K562 (cell line): Measurements from ENCODE around the gene USP31. TPM values are rescaled to one million over a fixed set of nuclear protein-coding genes. Genes with fewer than 3 reads are reported as not detected.

Source experiments
- ATAC-seq: fragments of 200-7000 bp; cut with Tn5 transposase; 3 replicates; pipeline ENCODE4 v1.9.1; 2020; ENCODE audit warnings: moderate library complexity
- BruUV-seq: library from RNA; stranded (reverse); fragments of 400-500 nt; replicated peaks from 2 replicates; lab custom pipeline; 2021; lab: Mats Ljungman, UMichigan
- CTCF ChIA-PET: fragments of 300-600 bp; formaldehyde crosslinking; extraction: SDS; loops from one replicate; lab custom pipeline; 2021; ENCODE audit warnings: low intra/inter-chr PET ratio; lab: Yijun Ruan, JAX
- POLR2A ChIA-PET: fragments of 300-600, 350-650 bp; sonication (Branson Sonifier 250); formaldehyde crosslinking; extraction: SDS; loops from one replicate; lab custom pipeline; 2021; ENCODE audit warnings: antibody characterized with exemption, inconsistent platforms; lab: Yijun Ruan, JAX
- DNase-seq, 4 experiments: peaks; one replicate each; pipeline versions ENCODE4 v3.0.0 to v3.0.0-alpha.2; 2011 to 2018; ENCODE audit warnings: low spot score in 3 of 4, mixed read lengths in 3 of 4; ENCODE audit errors: extremely low read depth in 1 of 4
- FAIRE-seq: peaks from 2 replicates; lab custom pipeline; 2011; peaks lifted over from hg19 to GRCh38; lab: Jason Lieb, UNC
- H2AFZ ChIP-seq: 2 replicates; pipeline ENCODE4 v1.6.0; 2011; ENCODE audit warnings: low read depth, low read length, control low read depth, inconsistent platforms
- H3K27ac ChIP-seq: fragments of 200-600 bp; 3 replicates; pipeline ENCODE4 v1.8.0; 2011; ENCODE audit warnings: low read depth, mild to moderate bottlenecking, control low read depth, inconsistent platforms, low read length, moderate library complexity, mixed read lengths; ENCODE audit errors: extremely low read depth
- H3K27me3 ChIP-seq, 2 experiments: fragments of 300-600 bp in 1 of 2; 2 replicates in 1 of 2; 3 replicates in 1 of 2; pipeline versions ENCODE4 v1.6.0 to v1.8.0; 2011; ENCODE audit warnings: inconsistent platforms in 2 of 2, low read length in 2 of 2, mild to moderate bottlenecking in 1 of 2, mixed read lengths in 1 of 2, moderate library complexity in 1 of 2; ENCODE audit not compliant: control insufficient read depth in 2 of 2, insufficient read depth in 2 of 2
- H3K36me3 ChIP-seq: fragments of 300-600 bp; 3 replicates; pipeline ENCODE4 v1.8.0; 2011; ENCODE audit warnings: mild to moderate bottlenecking, low read length, inconsistent platforms; ENCODE audit not compliant: control insufficient read depth, insufficient read depth
- H3K4me1 ChIP-seq, 2 experiments: fragments of 200-600 bp in 1 of 2; replicated peaks in 1 of 2; 2 replicates in 1 of 2; 3 replicates in 1 of 2; pipeline versions ENCODE4 v1.5.1 to v1.8.0; 2011; ENCODE audit warnings: inconsistent platforms in 2 of 2, low read length in 2 of 2, mild to moderate bottlenecking in 1 of 2, mixed read lengths in 1 of 2, moderate library complexity in 1 of 2; ENCODE audit not compliant: control insufficient read depth in 2 of 2, insufficient read depth in 2 of 2
- H3K4me2 ChIP-seq: 2 replicates; pipeline ENCODE4 v1.6.1; 2011; ENCODE audit warnings: low read length, control low read depth, inconsistent platforms, mixed read lengths; ENCODE audit not compliant: insufficient read depth
- H3K4me3 ChIP-seq: fragments of 200-600 bp; sonication (generic), shearing (Covaris generic); 2 replicates; pipeline ENCODE4 v1.5.1; 2016; ENCODE audit warnings: control low read depth, inconsistent platforms
- H3K79me2 ChIP-seq: fragments of 200-600 bp; 3 replicates; pipeline ENCODE4 v1.8.0; 2011; ENCODE audit warnings: low read length, inconsistent platforms; ENCODE audit not compliant: control insufficient read depth, insufficient read depth
- H3K9ac ChIP-seq, 2 experiments: 2 replicates each; pipeline versions ENCODE4 v1.6.0 to v1.6.1; 2011; ENCODE audit warnings: low read depth in 2 of 2, low read length in 2 of 2, control low read depth in 1 of 2, inconsistent platforms in 1 of 2, mild to moderate bottlenecking in 1 of 2, mixed read lengths in 1 of 2; ENCODE audit not compliant: insufficient read depth in 1 of 2
- H3K9me1 ChIP-seq: one replicate; pipeline ENCODE4 v1.6.0; 2011; ENCODE audit warnings: inconsistent platforms, mild to moderate bottlenecking, low read length, moderate library complexity; ENCODE audit not compliant: control insufficient read depth, insufficient read depth
- H3K9me3 ChIP-seq: replicated peaks from 2 replicates; pipeline ENCODE4 v1.5.1; 2011; ENCODE audit warnings: low read depth, low read length, inconsistent platforms; ENCODE audit not compliant: control insufficient read depth, insufficient read depth
- H4K20me1 ChIP-seq: replicated peaks from 2 replicates; pipeline ENCODE4 v1.6.1; 2011; ENCODE audit warnings: low read length, inconsistent platforms, mixed read lengths; ENCODE audit not compliant: control insufficient read depth, insufficient read depth
- GABPB2 ChIP-seq: fragments of 250-450 bp; sonication (Bioruptor Pico); conservative IDR thresholded peaks from 2 replicates; pipeline ENCODE4 v1.5.1; 2021; ENCODE audit warnings: mild to moderate bottlenecking
- ILF3 ChIP-seq: fragments of 450-650 bp; IDR thresholded peaks from 2 replicates; pipeline ENCODE4 v1.6.1; 2018; ENCODE audit warnings: antibody characterized with exemption, mild to moderate bottlenecking, moderate library complexity, borderline replicate concordance
- PTRF ChIP-seq: fragments of 450-650 bp; IDR thresholded peaks from 2 replicates; pipeline ENCODE4 v1.6.1; 2016; ENCODE audit warnings: mild to moderate bottlenecking, missing genetic modification characterization, missing compliant biosample characterization
- TSC22D4 ChIP-seq: fragments of 450-650 bp; IDR thresholded peaks from 2 replicates; pipeline ENCODE4 v1.6.1; 2016; ENCODE audit warnings: missing genetic modification characterization, missing biosample characterization, control low read depth
- ZNF175 ChIP-seq: fragments of 200-800 bp; sonication (Bioruptor generic); IDR thresholded peaks from 2 replicates; pipeline ENCODE4 v1.6.1; 2016; ENCODE audit warnings: low read depth, mild to moderate bottlenecking, missing genetic modification characterization, missing compliant biosample characterization
- ZNF778 ChIP-seq: fragments of 450-650 bp; formaldehyde crosslinking; IDR thresholded peaks from 2 replicates; pipeline ENCODE4 v1.4.0; 2020; ENCODE audit warnings: mild to moderate bottlenecking, moderate library complexity
- WGBS: fragments of 100-300 bp; shearing (Covaris generic); methylation state at CpG from one replicate; pipeline ENCODE4 v1.1.6; 2016; ENCODE audit warnings: low coverage, mixed read lengths; ENCODE audit not compliant: insufficient coverage; ENCODE audit errors: missing lambda C conversion rate; 5-methylcytosine and 5-hydroxymethylcytosine counted together
- in situ Hi-C: fragments of 300-500 bp; cut with MboI; formaldehyde crosslinking; loops from 4 replicates; pipeline ENCODE4 v1.15.0; 2018; ENCODE audit warnings: inconsistent platforms, mixed read lengths
- intact Hi-C: fragments of 100-400 bp; cut with micrococcal nuclease; formaldehyde crosslinking; loops from 2 replicates; pipeline ENCODE4 v1.14.2; 2022
- polyA plus RNA-seq, 8 experiments: library from polyadenylated mRNA; depleted of rRNA in 4 of 8; stranded (reverse) in 5 of 8; unstranded in 3 of 8; fragments of >200 nt; fragmentation: Nextera tagmentation in 2 of 8; fragmentation: Illumina TruSeq in 1 of 8; extraction: Ambion mirVana in 2 of 8; extraction: Trizol in 1 of 8; gene quantifications; 2 replicates each; pipeline versions ENCODE4 v1.2.1 to v1.2.3, GENCODE V29; 2011 to 2014; ENCODE audit warnings: inconsistent platforms in 1 of 8, missing spikeins in 1 of 8
- total RNA-seq, 7 experiments: library from RNA; depleted of rRNA in 6 of 7; stranded (reverse); fragments of >200 nt in 6 of 7; fragmentation: Illumina TruSeq in 2 of 7; extraction: Trizol in 2 of 7; gene quantifications; 2 replicates each; pipeline versions ENCODE4 v1.2.1 to v1.2.3, GENCODE V29; 2011 to 2021; ENCODE audit warnings: low replicate concordance in 1 of 7
- TF ChIP-seq, protein P1 (sequence below): sonication (generic); formaldehyde crosslinking; IDR thresholded peaks from 2 replicates; pipeline ENCODE4 v1.8.1; 2022; ENCODE audit warnings: missing genetic modification reagents
- TF ChIP-seq, protein P2 (sequence below): fragments of 450-650 bp; IDR thresholded peaks from 2 replicates; pipeline ENCODE4 v1.7.1; 2018; ENCODE audit warnings: mild to moderate bottlenecking, low read depth; ENCODE audit not compliant: partially characterized antibody
- TF ChIP-seq, protein P3 (sequence below): sonication (generic); formaldehyde crosslinking; IDR thresholded peaks from 2 replicates; pipeline ENCODE4 v1.8.0; 2022; ENCODE audit warnings: mild to moderate bottlenecking, missing genetic modification reagents, borderline replicate concordance
- TF ChIP-seq, protein P4 (sequence below): fragments of 450-650 bp; IDR thresholded peaks from 2 replicates; pipeline ENCODE4 v1.6.1; 2016; ENCODE audit warnings: missing biosample characterization, missing genetic modification characterization

Gene USP31
- total and polyA plus RNA-seq, 9 of the 15 experiments (the other 6 are each of a cell fraction or from before 2014, with no cell fraction given): 0.56 to 4.9 (median 2.9) TPM

GRCh38 chr16:23186171-23186570, 36.9 kb upstream of the USP31 start (continued):
- TF ChIP-seq, protein P1, sequence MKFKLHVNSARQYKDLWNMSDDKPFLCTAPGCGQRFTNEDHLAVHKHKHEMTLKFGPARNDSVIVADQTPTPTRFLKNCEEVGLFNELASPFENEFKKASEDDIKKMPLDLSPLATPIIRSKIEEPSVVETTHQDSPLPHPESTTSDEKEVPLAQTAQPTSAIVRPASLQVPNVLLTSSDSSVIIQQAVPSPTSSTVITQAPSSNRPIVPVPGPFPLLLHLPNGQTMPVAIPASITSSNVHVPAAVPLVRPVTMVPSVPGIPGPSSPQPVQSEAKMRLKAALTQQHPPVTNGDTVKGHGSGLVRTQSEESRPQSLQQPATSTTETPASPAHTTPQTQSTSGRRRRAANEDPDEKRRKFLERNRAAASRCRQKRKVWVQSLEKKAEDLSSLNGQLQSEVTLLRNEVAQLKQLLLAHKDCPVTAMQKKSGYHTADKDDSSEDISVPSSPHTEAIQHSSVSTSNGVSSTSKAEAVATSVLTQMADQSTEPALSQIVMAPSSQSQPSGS: no peak
- TF ChIP-seq ILF3: no peak
- no peak for TF ChIP-seq GABPB2 (CRISPR knock-in tag)
- TF ChIP-seq ZNF175 (CRISPR knock-in tag): no peak
- TF ChIP-seq ZNF778 (CRISPR knock-in tag): no peak

DNA sequence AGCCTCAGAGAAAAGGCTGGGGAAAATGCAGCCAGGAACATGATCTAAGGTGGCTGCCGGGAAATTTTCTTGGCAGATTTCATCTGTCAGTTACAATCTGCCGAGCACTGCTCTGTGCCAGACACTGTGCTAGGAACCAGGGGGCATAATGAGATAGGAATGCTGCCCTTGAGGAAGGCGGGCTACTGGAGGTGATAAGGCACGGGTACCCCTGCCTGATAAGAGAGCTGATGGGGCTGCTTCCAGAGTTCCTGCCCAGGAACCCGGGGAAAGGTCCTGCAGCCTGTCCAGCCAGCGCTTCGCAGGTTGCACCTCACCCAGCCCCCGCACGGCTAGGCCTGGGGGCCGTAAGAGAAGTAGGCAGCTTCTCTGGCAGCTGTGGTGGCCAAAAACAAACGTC, 36.4 kb upstream of the USP31 start:
- no peaks in the 10 kb centered on the region for H3K79me2 ChIP-seq
- FAIRE-seq (no peak), ATAC-seq (no peak), DNase-seq (no peak)
- no TSS peak for BruUV-seq
- no peak overlapping the region for H3K9ac ChIP-seq
- H3K4me3 ChIP-seq: no peak overlapping the region
- WGBS: 3% methylated on average over 11 of the region's 11 CpGs
- H3K36me3 ChIP-seq: no peaks in the 10 kb centered on the region
- H3K27ac ChIP-seq: no peak overlapping the region
- ChIA-PET POLR2A (no interaction called here), CTCF (interaction anchor here (1.0 kb wide), 1 partner anchor 14 kb away, joined by 3 read pairs; no protein-coding TSS in a partner anchor)
- no peak overlapping the region for H3K4me2 ChIP-seq
- H3K9me3 ChIP-seq: no peaks in the 10 kb centered on the region
- intact Hi-C loops (no loop called here), in situ Hi-C loops (loop anchor here (10.0 kb wide), 1 partner anchor 249 kb away; no protein-coding TSS in a partner anchor)
- peaks cover 22 to 41% of the 10 kb centered on the region in 2 experiments; a peak in 4 of 5 replicates for H3K27me3 ChIP-seq
- H3K4me1 ChIP-seq: peaks cover 0 to 13% of the 10 kb centered on the region in 2 experiments; a peak in 2 of 5 replicates
- no peak overlapping the region for H2AFZ ChIP-seq
- H3K9me1 ChIP-seq: no peaks in the 10 kb centered on the region
- peaks cover 3% of the 10 kb centered on the region; the same call in 1 of the 2 replicates for H4K20me1 ChIP-seq
- TF ChIP-seq, protein P2, sequence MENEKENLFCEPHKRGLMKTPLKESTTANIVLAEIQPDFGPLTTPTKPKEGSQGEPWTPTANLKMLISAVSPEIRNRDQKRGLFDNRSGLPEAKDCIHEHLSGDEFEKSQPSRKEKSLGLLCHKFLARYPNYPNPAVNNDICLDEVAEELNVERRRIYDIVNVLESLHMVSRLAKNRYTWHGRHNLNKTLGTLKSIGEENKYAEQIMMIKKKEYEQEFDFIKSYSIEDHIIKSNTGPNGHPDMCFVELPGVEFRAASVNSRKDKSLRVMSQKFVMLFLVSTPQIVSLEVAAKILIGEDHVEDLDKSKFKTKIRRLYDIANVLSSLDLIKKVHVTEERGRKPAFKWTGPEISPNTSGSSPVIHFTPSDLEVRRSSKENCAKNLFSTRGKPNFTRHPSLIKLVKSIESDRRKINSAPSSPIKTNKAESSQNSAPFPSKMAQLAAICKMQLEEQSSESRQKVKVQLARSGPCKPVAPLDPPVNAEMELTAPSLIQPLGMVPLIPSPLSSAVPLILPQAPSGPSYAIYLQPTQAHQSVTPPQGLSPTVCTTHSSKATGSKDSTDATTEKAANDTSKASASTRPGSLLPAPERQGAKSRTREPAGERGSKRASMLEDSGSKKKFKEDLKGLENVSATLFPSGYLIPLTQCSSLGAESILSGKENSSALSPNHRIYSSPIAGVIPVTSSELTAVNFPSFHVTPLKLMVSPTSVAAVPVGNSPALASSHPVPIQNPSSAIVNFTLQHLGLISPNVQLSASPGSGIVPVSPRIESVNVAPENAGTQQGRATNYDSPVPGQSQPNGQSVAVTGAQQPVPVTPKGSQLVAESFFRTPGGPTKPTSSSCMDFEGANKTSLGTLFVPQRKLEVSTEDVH: no peak
- TF ChIP-seq TSC22D4 (tag) (no peak), PTRF (tag) (no peak)
- TF ChIP-seq, protein P3, sequence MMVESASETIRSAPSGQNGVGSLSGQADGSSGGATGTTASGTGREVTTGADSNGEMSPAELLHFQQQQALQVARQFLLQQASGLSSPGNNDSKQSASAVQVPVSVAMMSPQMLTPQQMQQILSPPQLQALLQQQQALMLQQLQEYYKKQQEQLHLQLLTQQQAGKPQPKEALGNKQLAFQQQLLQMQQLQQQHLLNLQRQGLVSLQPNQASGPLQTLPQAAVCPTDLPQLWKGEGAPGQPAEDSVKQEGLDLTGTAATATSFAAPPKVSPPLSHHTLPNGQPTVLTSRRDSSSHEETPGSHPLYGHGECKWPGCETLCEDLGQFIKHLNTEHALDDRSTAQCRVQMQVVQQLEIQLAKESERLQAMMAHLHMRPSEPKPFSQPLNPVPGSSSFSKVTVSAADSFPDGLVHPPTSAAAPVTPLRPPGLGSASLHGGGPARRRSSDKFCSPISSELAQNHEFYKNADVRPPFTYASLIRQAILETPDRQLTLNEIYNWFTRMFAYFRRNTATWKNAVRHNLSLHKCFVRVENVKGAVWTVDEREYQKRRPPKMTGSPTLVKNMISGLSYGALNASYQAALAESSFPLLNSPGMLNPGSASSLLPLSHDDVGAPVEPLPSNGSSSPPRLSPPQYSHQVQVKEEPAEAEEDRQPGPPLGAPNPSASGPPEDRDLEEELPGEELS (CRISPR knock-in tag): no peak
- TF ChIP-seq, protein P4, sequence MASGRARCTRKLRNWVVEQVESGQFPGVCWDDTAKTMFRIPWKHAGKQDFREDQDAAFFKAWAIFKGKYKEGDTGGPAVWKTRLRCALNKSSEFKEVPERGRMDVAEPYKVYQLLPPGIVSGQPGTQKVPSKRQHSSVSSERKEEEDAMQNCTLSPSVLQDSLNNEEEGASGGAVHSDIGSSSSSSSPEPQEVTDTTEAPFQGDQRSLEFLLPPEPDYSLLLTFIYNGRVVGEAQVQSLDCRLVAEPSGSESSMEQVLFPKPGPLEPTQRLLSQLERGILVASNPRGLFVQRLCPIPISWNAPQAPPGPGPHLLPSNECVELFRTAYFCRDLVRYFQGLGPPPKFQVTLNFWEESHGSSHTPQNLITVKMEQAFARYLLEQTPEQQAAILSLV (tag): no peak
